Liver (tissue), 3 donors: ENCODE measurements around the gene TMTC1.

Experiments
- CTCF ChIP-seq: fragments of 150-350 bp; IDR thresholded peaks from 2 replicates; pipeline ENCODE4 v1.5.1; 2017; ENCODE audit warnings: improper control_type of control experiment, low read depth, low read length; ENCODE audit not compliant: missing input control
- RAD21 ChIP-seq, 2 donors: IDR thresholded peaks; 2 replicates each; pipeline ENCODE4 v1.6.1; 2016; ENCODE audit warnings: antibody characterized with exemption in 2 of 2, mild to moderate bottlenecking in 2 of 2
- REST ChIP-seq: IDR thresholded peaks from 2 replicates; pipeline ENCODE4 v1.6.1; 2016; ENCODE audit warnings: antibody characterized with exemption, mild to moderate bottlenecking
- donor health status: healthy.
- donor health status: healthy.

GRCh38 chr12:29547864-29548263 lies 235.9 kb downstream of the TMTC1 start:
- no peak for TF ChIP-seq RAD21 (IDR thresholded peaks at IDR 0.05)
- no peak for TF ChIP-seq CTCF
- TF ChIP-seq REST, result no peak
